GM12878 (cell line): Measurements from ENCODE around the gene FKBP15.
"Not testable (repeated sequence)": the region's sequence is repeated elsewhere in the genome, so short reads cannot be mapped to it uniquely, and the experiment has no call there.

Source experiments
- BMI1 ChIP-seq: fragments of 450-650 bp; IDR thresholded peaks from 2 replicates; pipeline ENCODE4 v1.6.1; 2016; ENCODE audit warnings: mild to moderate bottlenecking, moderate library complexity, borderline replicate concordance
- EP300 ChIP-seq, 2 experiments: fragments of 150-350 bp in 1 of 2; IDR thresholded peaks; 2 replicates each; pipeline ENCODE4 v1.6.1; 2011 to 2012; ENCODE audit warnings: low read depth in 2 of 2, low read length in 2 of 2, borderline replicate concordance in 1 of 2, improper control_type of control experiment in 1 of 2, inconsistent platforms in 1 of 2; ENCODE audit not compliant: control insufficient read depth in 1 of 2
- GABPA ChIP-seq: IDR thresholded peaks from 2 replicates; pipeline ENCODE4 v1.6.1; 2014; ENCODE audit warnings: antibody characterized with exemption, low read depth, mild to moderate bottlenecking, inconsistent platforms
- NR2C2 ChIP-seq: IDR thresholded peaks from 2 replicates; pipeline ENCODE4 v1.6.1; 2011; ENCODE audit warnings: borderline replicate concordance, low read depth; ENCODE audit not compliant: control insufficient read depth, insufficient read length
- POLR2AphosphoS5 ChIP-seq: IDR thresholded peaks from 2 replicates; pipeline ENCODE4 v1.6.1; 2011; ENCODE audit warnings: mild to moderate bottlenecking, low read length, inconsistent platforms
- SMAD5 ChIP-seq: IDR thresholded peaks from 2 replicates; pipeline ENCODE4 v1.6.1; 2016; ENCODE audit warnings: antibody characterized with exemption, low read depth
- SMC3 ChIP-seq: IDR thresholded peaks from 2 replicates; pipeline ENCODE4 v1.6.1; 2011; ENCODE audit warnings: low read length, improper control_type of control experiment, borderline replicate concordance
- ZNF274 ChIP-seq: IDR thresholded peaks from one replicate; pipeline ENCODE4 v1.8.0; 2011; ENCODE audit not compliant: insufficient read length, insufficient read depth
- TF ChIP-seq, protein P1 (sequence below): IDR thresholded peaks from 2 replicates; pipeline ENCODE4 v1.6.1; 2012; ENCODE audit warnings: mild to moderate bottlenecking, low read depth, low read length
- TF ChIP-seq, protein P2 (sequence below): IDR thresholded peaks from 2 replicates; pipeline ENCODE4 v1.6.1; 2012; ENCODE audit warnings: low read depth, low read length, improper control_type of control experiment
- TF ChIP-seq, protein P3 (sequence below), 3 experiments: IDR thresholded peaks in 2 of 3; conservative IDR thresholded peaks in 1 of 3; 2 replicates each; pipeline ENCODE4 v1.5.1; 2011; ENCODE audit warnings: low read depth in 3 of 3, low read length in 3 of 3, mild to moderate bottlenecking in 3 of 3, control low read depth in 2 of 3, moderate library complexity in 2 of 3, inconsistent platforms in 1 of 3, mixed read lengths in 1 of 3; ENCODE audit not compliant: control insufficient read depth in 2 of 3, insufficient read depth in 1 of 3; ENCODE audit errors: extremely low read depth in 1 of 3

DNA sequence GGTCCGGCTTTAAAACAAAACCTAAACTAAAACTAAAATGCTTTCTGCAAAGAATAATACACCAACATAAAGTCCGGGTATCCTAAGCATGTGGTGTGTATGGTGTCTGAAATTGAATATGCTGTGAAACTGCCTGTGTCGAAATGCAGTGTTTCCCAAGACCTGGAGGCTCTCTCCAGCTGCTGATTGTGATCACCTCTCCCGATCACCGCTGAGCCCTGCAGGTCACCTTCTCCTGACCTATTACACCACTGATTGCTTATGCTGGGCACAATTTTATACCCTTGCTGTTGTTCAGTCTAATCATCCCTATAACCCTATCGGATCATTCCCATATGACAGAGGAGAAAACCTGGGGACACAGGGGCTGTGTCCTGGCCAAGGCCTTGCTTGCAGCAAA lies 102.2 kb downstream of the FKBP15 start:
- not testable (repeated sequence) for TF ChIP-seq SMC3; EP300 (IDR thresholded peaks at IDR 0.05; ENCODE audit: borderline replicate concordance in 1 of 2, control insufficient read depth in 1 of 2, low read depth in 2 of 2, low read length in 2 of 2); NR2C2; ZNF274; BMI1; GABPA; SMAD5; POLR2AphosphoS5
- TF ChIP-seq, protein P1, sequence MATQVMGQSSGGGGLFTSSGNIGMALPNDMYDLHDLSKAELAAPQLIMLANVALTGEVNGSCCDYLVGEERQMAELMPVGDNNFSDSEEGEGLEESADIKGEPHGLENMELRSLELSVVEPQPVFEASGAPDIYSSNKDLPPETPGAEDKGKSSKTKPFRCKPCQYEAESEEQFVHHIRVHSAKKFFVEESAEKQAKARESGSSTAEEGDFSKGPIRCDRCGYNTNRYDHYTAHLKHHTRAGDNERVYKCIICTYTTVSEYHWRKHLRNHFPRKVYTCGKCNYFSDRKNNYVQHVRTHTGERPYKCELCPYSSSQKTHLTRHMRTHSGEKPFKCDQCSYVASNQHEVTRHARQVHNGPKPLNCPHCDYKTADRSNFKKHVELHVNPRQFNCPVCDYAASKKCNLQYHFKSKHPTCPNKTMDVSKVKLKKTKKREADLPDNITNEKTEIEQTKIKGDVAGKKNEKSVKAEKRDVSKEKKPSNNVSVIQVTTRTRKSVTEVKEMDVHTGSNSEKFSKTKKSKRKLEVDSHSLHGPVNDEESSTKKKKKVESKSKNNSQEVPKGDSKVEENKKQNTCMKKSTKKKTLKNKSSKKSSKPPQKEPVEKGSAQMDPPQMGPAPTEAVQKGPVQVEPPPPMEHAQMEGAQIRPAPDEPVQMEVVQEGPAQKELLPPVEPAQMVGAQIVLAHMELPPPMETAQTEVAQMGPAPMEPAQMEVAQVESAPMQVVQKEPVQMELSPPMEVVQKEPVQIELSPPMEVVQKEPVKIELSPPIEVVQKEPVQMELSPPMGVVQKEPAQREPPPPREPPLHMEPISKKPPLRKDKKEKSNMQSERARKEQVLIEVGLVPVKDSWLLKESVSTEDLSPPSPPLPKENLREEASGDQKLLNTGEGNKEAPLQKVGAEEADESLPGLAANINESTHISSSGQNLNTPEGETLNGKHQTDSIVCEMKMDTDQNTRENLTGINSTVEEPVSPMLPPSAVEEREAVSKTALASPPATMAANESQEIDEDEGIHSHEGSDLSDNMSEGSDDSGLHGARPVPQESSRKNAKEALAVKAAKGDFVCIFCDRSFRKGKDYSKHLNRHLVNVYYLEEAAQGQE = not testable (repeated sequence)
- TF ChIP-seq, protein P2, sequence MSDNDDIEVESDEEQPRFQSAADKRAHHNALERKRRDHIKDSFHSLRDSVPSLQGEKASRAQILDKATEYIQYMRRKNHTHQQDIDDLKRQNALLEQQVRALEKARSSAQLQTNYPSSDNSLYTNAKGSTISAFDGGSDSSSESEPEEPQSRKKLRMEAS = not testable (repeated sequence)
- TF ChIP-seq, protein P3, sequence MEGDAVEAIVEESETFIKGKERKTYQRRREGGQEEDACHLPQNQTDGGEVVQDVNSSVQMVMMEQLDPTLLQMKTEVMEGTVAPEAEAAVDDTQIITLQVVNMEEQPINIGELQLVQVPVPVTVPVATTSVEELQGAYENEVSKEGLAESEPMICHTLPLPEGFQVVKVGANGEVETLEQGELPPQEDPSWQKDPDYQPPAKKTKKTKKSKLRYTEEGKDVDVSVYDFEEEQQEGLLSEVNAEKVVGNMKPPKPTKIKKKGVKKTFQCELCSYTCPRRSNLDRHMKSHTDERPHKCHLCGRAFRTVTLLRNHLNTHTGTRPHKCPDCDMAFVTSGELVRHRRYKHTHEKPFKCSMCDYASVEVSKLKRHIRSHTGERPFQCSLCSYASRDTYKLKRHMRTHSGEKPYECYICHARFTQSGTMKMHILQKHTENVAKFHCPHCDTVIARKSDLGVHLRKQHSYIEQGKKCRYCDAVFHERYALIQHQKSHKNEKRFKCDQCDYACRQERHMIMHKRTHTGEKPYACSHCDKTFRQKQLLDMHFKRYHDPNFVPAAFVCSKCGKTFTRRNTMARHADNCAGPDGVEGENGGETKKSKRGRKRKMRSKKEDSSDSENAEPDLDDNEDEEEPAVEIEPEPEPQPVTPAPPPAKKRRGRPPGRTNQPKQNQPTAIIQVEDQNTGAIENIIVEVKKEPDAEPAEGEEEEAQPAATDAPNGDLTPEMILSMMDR (IDR thresholded peaks at IDR 0.05 in 2 of 3, conservative IDR thresholded peaks at IDR 0.05 in 1 of 3; ENCODE audit: control insufficient read depth in 2 of 3, extremely low read depth in 1 of 3, insufficient read depth in 1 of 3, low read depth in 3 of 3, low read length in 3 of 3) = not testable (repeated sequence)
